Skeletal muscle cell (primary cell): ENCODE results near the gene CROCC2.

Experiments used
- DNase-seq: peaks from one replicate; pipeline ENCODE4 v3.0.0-alpha.2; 2010; ENCODE audit warnings: low read depth
- H3K4me3 ChIP-seq: 2 replicates; pipeline ENCODE4 v1.5.1; 2011; ENCODE audit warnings: low read depth, mild to moderate bottlenecking, control low read depth, low read length, moderate library complexity

The CROCC2 gene

GRCh38 chr2:240951045-240951594 is 45.0 kb downstream of the CROCC2 start:
- H3K4me3 ChIP-seq, result no peak overlapping the region
- no peak for DNase-seq

GRCh38 chr2:240952496-240953246 is 46.5 kb downstream of the CROCC2 start:
- DNase-seq, result no peak
- H3K4me3 ChIP-seq, result no peak overlapping the region

GRCh38 chr2:240953426-240954410 is 47.6 kb downstream of the CROCC2 start:
- H3K4me3 ChIP-seq, result no peak overlapping the region
- DNase-seq, result no peak

GRCh38 chr2:240954436-240955305 is 48.5 kb downstream of the CROCC2 start:
- no peak overlapping the region for H3K4me3 ChIP-seq
- no peak for DNase-seq

- no peak overlapping the region for H3K4me3 ChIP-seq
- DNase-seq, result no peak
Measured at GRCh38 chr2:240955306-240956170, 49.4 kb downstream of the CROCC2 start.

GRCh38 chr2:240956171-240956934 is 50.2 kb downstream of the CROCC2 start:
- no peak for DNase-seq
- H3K4me3 ChIP-seq, result no peak overlapping the region

- DNase-seq, result no peak
- no peak overlapping the region for H3K4me3 ChIP-seq
Measured at GRCh38 chr2:240956935-240957655, 51.0 kb downstream of the CROCC2 start.

- H3K4me3 ChIP-seq, result no peak overlapping the region
- no peak for DNase-seq
Measured at GRCh38 chr2:240957656-240958365, 51.7 kb downstream of the CROCC2 start.

- no peak overlapping the region for H3K4me3 ChIP-seq
- DNase-seq, result no peak
Measured at GRCh38 chr2:240958366-240959213, 52.5 kb downstream of the CROCC2 start.

GRCh38 chr2:240959214-240959940 is 53.2 kb downstream of the CROCC2 start:
- no peak for DNase-seq
- no peak overlapping the region for H3K4me3 ChIP-seq

- H3K4me3 ChIP-seq, result no peak overlapping the region
- no peak for DNase-seq
Measured at GRCh38 chr2:240959941-240960308, 53.8 kb downstream of the CROCC2 start.

GRCh38 chr2:240960309-240960970 is 54.3 kb downstream of the CROCC2 start:
- DNase-seq, result peak; percentile 43
- H3K4me3 ChIP-seq, result no peak overlapping the region

- H3K4me3 ChIP-seq, result no peak overlapping the region
- peak; percentile 12 for DNase-seq
Measured at GRCh38 chr2:240960971-240961876, 55.1 kb downstream of the CROCC2 start.

- no peak overlapping the region for H3K4me3 ChIP-seq
Measured at GRCh38 chr2:240961910-240962299, 55.8 kb downstream of the CROCC2 start.

More at GRCh38 chr2:240961910-240962299, 55.8 kb downstream of the CROCC2 start:
- no peak for DNase-seq
